Measurements from ENCODE around the gene CD300LD.

The CD300LD gene

DNA sequence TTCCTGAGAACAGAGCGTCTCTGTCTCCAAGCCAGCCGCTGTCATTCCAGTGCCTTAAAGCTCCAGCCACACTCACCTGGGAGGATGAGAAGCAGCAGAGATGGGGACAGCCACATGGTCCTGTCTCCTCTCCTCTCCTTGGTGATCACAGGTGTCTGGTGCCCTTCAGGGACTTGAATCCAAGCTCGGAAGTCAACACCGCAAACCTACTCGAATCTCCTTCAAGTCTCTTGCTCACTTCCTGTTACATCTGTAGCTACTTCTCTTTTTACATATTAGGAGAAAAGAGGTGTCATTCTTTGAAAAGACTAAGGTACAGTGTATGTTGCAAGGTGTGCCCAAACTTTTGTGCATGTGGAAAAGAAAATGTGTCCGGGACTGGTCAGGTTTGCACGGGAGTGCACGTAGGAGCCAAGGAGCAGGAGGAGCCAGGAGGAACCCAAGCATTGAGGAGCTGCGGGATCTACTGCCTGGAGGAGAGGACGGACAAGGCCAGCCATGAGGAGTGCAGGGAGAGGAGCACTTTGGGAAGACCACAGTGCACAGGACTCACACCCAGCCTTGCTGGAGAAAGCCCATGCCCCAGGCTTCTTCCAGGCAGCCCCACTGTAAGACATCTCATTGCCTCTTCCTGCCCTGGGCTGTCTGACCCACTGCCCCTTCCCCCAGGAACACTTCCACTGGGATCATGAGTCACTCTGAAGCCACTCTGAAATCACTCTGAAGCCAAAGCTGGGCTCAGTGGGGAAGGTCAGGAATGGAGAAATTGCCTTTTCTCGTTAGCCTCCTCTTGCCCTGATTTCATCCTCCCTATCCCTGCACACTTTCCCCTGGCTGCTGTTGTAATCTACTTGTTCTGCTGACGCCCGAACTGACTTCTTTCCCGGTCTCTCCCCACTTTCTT lies at the start of gene CD300LD:
Gene CD300LD, minus strand, starts transcription at position 197 of the 904 bp plus-strand sequence. Its CDS starts 81 bp downstream, at position 116.
- Histone ChIP-seq H3K9ac (no peak within 1 kb of the TSS), H3K4me1 (ENCODE audit: low read depth, poor library complexity, severe bottlenecking) (no peaks in the 10 kb centered on the region), H3K27me3 (ENCODE audit: insufficient read depth, low read depth) (peaks cover 67% of the 10 kb centered on the region; the same call in 1 of the 2 replicates), H4K20me1 (ENCODE audit: insufficient read depth) (no peaks in the 10 kb centered on the region), H2AFZ (ENCODE audit: low read depth) (no peak within 1 kb of the TSS), H3K27ac (no peak within 1 kb of the TSS), H3K36me3 (ENCODE audit: insufficient read depth) (no peaks in the 10 kb centered on the region), H3K4me2 (no peak within 1 kb of the TSS), H3K4me3 (IDR thresholded peaks at IDR 0.05; ENCODE audit: insufficient read depth, low read depth, low read length) (no peak within 1 kb of the TSS), H3K79me2 (ENCODE audit: insufficient read depth, low read depth) (no peaks in the 10 kb centered on the region)
- TF ChIP-seq, protein P1, sequence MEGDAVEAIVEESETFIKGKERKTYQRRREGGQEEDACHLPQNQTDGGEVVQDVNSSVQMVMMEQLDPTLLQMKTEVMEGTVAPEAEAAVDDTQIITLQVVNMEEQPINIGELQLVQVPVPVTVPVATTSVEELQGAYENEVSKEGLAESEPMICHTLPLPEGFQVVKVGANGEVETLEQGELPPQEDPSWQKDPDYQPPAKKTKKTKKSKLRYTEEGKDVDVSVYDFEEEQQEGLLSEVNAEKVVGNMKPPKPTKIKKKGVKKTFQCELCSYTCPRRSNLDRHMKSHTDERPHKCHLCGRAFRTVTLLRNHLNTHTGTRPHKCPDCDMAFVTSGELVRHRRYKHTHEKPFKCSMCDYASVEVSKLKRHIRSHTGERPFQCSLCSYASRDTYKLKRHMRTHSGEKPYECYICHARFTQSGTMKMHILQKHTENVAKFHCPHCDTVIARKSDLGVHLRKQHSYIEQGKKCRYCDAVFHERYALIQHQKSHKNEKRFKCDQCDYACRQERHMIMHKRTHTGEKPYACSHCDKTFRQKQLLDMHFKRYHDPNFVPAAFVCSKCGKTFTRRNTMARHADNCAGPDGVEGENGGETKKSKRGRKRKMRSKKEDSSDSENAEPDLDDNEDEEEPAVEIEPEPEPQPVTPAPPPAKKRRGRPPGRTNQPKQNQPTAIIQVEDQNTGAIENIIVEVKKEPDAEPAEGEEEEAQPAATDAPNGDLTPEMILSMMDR (conservative IDR thresholded peaks at IDR 0.05; ENCODE audit: low read depth, low read length), result no peak

DNA sequence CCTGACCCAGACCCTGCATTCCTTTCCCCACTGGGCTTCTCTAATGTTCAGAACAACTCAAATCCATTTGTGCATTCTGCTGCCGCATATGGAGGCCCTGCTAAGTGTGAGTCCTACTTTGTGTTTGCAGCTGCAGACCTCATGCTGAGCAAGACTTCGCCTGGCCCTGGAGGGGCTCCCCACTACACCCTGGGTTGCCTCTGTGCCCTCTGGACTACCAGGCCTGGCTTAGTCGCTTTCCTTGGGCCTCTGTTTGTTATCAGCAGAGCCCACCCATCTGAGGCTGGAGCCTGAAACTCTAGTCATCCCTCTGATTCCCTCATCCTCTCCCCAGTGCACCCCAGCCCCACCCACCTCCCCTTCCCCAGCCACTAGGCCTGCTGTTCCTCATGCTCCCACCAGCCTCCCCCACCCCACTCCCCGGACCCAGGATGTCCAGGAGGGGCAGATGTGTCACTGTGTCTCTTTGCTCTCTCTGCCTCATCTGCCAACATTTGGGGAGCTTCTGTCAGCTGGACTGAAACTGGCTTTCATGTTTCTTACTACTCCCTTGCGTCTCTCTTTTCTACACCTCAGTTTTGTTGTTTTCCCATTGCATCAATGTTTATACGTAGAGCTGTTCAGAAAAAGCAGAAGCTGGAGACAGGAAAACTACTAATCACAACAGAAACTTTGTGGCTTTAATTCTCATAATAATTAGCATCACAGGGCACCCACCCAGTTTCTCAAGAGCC lies 49.3 kb upstream of the CD300LD start:
- Histone ChIP-seq H3K4me1 (ENCODE audit: low read depth, poor library complexity, severe bottlenecking) (peaks cover 29% of the 10 kb centered on the region), H3K27ac (no peak overlapping the region), H3K4me2 (no peak overlapping the region), H3K4me3 (IDR thresholded peaks at IDR 0.05; ENCODE audit: insufficient read depth, low read depth, low read length) (no peak overlapping the region), H2AFZ (ENCODE audit: low read depth) (no peak overlapping the region), H4K20me1 (ENCODE audit: insufficient read depth) (no peaks in the 10 kb centered on the region), H3K9ac (no peak overlapping the region), H3K27me3 (ENCODE audit: insufficient read depth, low read depth) (peaks cover 62% of the 10 kb centered on the region; the same call in 1 of the 2 replicates), H3K79me2 (ENCODE audit: insufficient read depth, low read depth) (no peaks in the 10 kb centered on the region), H3K36me3 (ENCODE audit: insufficient read depth) (no peaks in the 10 kb centered on the region)
- TF ChIP-seq, protein P1 (conservative IDR thresholded peaks at IDR 0.05; ENCODE audit: low read depth, low read length), result no peak

DNA sequence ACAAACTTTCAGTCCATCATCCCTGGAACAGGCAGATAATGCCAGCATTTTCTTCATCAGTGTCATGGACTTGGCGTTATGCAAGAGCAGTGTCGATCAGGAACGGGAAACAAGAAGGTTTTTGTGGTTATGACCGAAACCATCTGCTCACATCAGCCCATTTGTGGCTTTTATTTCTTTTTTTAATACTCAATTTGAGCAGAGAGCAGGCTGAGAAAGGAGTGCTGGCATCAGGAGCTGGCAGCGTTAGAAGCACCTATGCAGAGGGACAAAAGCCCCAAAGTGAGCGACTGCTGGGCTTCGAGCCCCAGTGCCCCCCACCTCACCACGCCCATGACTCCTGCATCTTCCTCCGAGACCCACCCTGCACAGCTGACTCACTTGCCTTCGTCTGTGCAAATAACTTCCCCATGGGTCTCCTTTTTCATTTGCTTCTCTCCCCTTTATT lies 47.6 kb upstream of the CD300LD start:
- no peak overlapping the region for H2AFZ ChIP-seq (ENCODE audit: low read depth)
- no peaks in the 10 kb centered on the region for H3K36me3 ChIP-seq (ENCODE audit: insufficient read depth)
- no peak overlapping the region for H3K27ac ChIP-seq
- H3K4me2 ChIP-seq, result peak overlapping the region; percentile 65
- H4K20me1 ChIP-seq (ENCODE audit: insufficient read depth), result no peaks in the 10 kb centered on the region
- no peak overlapping the region for H3K4me3 ChIP-seq (IDR thresholded peaks at IDR 0.05; ENCODE audit: insufficient read depth, low read depth, low read length)
- peaks cover 69% of the 10 kb centered on the region for H3K27me3 ChIP-seq (ENCODE audit: insufficient read depth, low read depth)
- H3K9ac ChIP-seq, result no peak overlapping the region
- H3K79me2 ChIP-seq (ENCODE audit: insufficient read depth, low read depth), result no peaks in the 10 kb centered on the region
- H3K4me1 ChIP-seq (ENCODE audit: low read depth, poor library complexity, severe bottlenecking), result peaks cover 29% of the 10 kb centered on the region
- TF ChIP-seq, protein P1 (conservative IDR thresholded peaks at IDR 0.05; ENCODE audit: low read depth, low read length), result no peak

DNA sequence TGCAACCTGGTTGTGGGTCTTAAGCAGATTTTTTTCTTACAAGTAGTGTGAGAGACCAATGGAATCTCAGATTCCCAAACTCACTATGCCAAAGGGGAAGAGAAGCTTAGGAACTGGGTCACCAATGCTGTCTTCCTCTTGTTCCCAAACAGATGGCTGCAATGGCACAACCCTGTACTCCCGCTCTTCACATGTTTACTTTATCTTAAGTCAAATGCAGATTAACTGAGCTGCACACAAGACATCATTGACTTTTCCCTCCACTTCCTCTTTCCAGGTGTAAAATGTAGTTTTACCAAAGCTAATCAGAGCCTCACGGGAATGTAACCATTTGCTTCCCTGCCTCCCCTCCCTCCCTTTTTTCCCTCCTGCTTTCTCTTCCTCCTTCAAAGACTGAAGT lies 45.8 kb upstream of the CD300LD start:
- no peaks in the 10 kb centered on the region for H3K36me3 ChIP-seq (ENCODE audit: insufficient read depth)
- no peaks in the 10 kb centered on the region for H3K79me2 ChIP-seq (ENCODE audit: insufficient read depth, low read depth)
- peaks cover 62% of the 10 kb centered on the region for H3K27me3 ChIP-seq (ENCODE audit: insufficient read depth, low read depth)
- H3K27ac ChIP-seq, result no peak overlapping the region
- H3K4me2 ChIP-seq, result no peak overlapping the region
- no peaks in the 10 kb centered on the region for H4K20me1 ChIP-seq (ENCODE audit: insufficient read depth)
- H3K4me3 ChIP-seq (IDR thresholded peaks at IDR 0.05; ENCODE audit: insufficient read depth, low read depth, low read length), result no peak overlapping the region
- peaks cover 29% of the 10 kb centered on the region for H3K4me1 ChIP-seq (ENCODE audit: low read depth, poor library complexity, severe bottlenecking)
- H2AFZ ChIP-seq (ENCODE audit: low read depth), result no peak overlapping the region
- H3K9ac ChIP-seq, result no peak overlapping the region
- TF ChIP-seq, protein P1 (conservative IDR thresholded peaks at IDR 0.05; ENCODE audit: low read depth, low read length), result no peak
